OCI-M2 (cell line): ENCODE results near the gene CMKLR1.

Source experiments
- DNase-seq: peaks from one replicate; lab custom pipeline; 2025; ENCODE audit not compliant: unreplicated experiment; lab: John Stamatoyannopoulos, UW

Gene CMKLR1

DNA sequence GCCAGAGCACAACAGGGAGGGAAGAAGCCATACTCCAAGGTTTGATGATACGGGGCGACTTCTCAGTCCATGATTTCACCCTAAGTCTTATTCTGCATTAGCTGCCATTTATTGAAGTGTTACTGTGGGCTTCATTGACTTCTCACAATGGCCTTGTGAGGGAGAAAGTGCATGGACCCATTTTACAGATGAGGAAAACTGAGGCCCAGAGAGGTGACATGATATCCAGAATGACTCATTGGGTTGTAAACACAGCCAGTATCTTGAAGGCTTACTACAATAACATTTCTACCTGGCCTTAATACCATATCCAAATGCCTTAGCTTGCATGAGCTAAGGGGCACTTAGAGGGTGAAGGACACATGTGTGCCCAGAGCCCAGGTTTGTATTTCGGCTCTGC is 100.6 kb downstream of the CMKLR1 start:
- DNase-seq = no peak
